Measurements from ENCODE around the gene TRAF2. TPM values are rescaled to one million over a fixed set of nuclear protein-coding genes. Genes with fewer than 3 reads are reported as not detected.

Gene TRAF2
- total and polyA plus RNA-seq, 9 of the 15 experiments (the other 6 are each of a cell fraction or from before 2014, with no cell fraction given) = 0.24 to 45.2 (median 18.0) TPM

- TF ChIP-seq NR2F6 (CRISPR knock-in tag; IDR thresholded peaks at IDR 0.05) = no peak
- no peak for TF ChIP-seq BCL6 (CRISPR knock-in tag; IDR thresholded peaks at IDR 0.05)
- TF ChIP-seq BHLHE40 (IDR thresholded peaks at IDR 0.05; ENCODE audit: low read length) = 0 out of 2 replicates have a peak, but pooled peaks have one; percentile 23
Measured at GRCh38 chr9:136965771-136966484, 79.6 kb downstream of the TRAF2 start (continued).

- ChIA-PET CTCF (ENCODE audit: low intra/inter-chr PET ratio) (no interaction called here), POLR2A (interaction anchor here (0.7 kb wide), 1 partner anchor 29 kb away, joined by 3 read pairs; no protein-coding TSS in a partner anchor)
- Histone ChIP-seq H3K36me3 (ENCODE audit: control insufficient read depth, insufficient read depth, low read length) (no peaks in the 10 kb centered on the region), H3K4me3 (no peak overlapping the region), H3K9me1 (ENCODE audit: control insufficient read depth, insufficient read depth, low read length) (no peaks in the 10 kb centered on the region), H3K27me3 (ENCODE audit: control insufficient read depth in 2 of 2, insufficient read depth in 2 of 2, low read length in 2 of 2) (no peaks in the 10 kb centered on the region), H3K79me2 (ENCODE audit: control insufficient read depth, insufficient read depth, low read length) (no peaks in the 10 kb centered on the region), H3K4me2 (ENCODE audit: insufficient read depth, low read length) (no peak overlapping the region), H3K27ac (ENCODE audit: extremely low read depth, low read depth, low read length) (no peak overlapping the region), H3K9me3 (replicated peaks; ENCODE audit: control insufficient read depth, insufficient read depth, low read depth, low read length) (no peaks in the 10 kb centered on the region), H3K4me1 (replicated peaks in 1 of 2; ENCODE audit: control insufficient read depth in 2 of 2, insufficient read depth in 2 of 2, low read length in 2 of 2) (peaks cover 20 to 76% of the 10 kb centered on the region in 2 experiments; a peak in 4 of 5 replicates), H4K20me1 (replicated peaks; ENCODE audit: control insufficient read depth, insufficient read depth, low read length) (no peaks in the 10 kb centered on the region), H2AFZ (ENCODE audit: low read depth, low read length) (no peak overlapping the region), H3K9ac (ENCODE audit: insufficient read depth in 1 of 2, low read depth in 2 of 2, low read length in 2 of 2) (peak overlapping the region in 1 of 2 experiments; percentile 58; a peak in 2 of 4 replicates)
- DNase-seq (ENCODE audit: extremely low read depth in 1 of 4, low spot score in 3 of 4) = no peak
- ATAC-seq = no peak
- 62% methylated on average over 6 of the region's 17 CpGs for WGBS (ENCODE audit: insufficient coverage, low coverage, missing lambda C conversion rate)
- intact Hi-C loops (cut with micrococcal nuclease) (no loop called here), in situ Hi-C loops (cut with MboI) (no loop called here)
- FAIRE-seq = no peak
- no TSS peak for BruUV-seq (replicated peaks)
- no peak for TF ChIP-seq FIP1L1 (IDR thresholded peaks at IDR 0.05; ENCODE audit: low read depth, low read length, poor library complexity, severe bottlenecking)
- no peak for TF ChIP-seq RBM25 (IDR thresholded peaks at IDR 0.05; ENCODE audit: low read depth, low read length, severe bottlenecking)
- TF ChIP-seq ZNF57 (CRISPR knock-in tag; IDR thresholded peaks at IDR 0.05) = no peak
- TF ChIP-seq ATF4 (CRISPR knock-in tag; IDR thresholded peaks at IDR 0.05) = no peak
- TF ChIP-seq MAFK (IDR thresholded peaks at IDR 0.05; ENCODE audit: low read length) = no peak
- TF ChIP-seq NR4A1 (CRISPR knock-in tag; IDR thresholded peaks at IDR 0.05) = no peak
- no peak for TF ChIP-seq NR4A1 (tag; IDR thresholded peaks at IDR 0.05)
- no peak for TF ChIP-seq ZC3H11A (IDR thresholded peaks at IDR 0.05; ENCODE audit: low read depth, low read length)
- no peak for TF ChIP-seq ZNF146 (CRISPR knock-in tag; IDR thresholded peaks at IDR 0.05; ENCODE audit: unreplicated experiment)
- TF ChIP-seq TEAD1 (CRISPR knock-in tag; IDR thresholded peaks at IDR 0.05) = no peak
- TF ChIP-seq ARHGAP35 (IDR thresholded peaks at IDR 0.05; ENCODE audit: partially characterized antibody) = no peak
- no peak for TF ChIP-seq MIER1 (IDR thresholded peaks at IDR 0.05; ENCODE audit: low read depth)
- TF ChIP-seq ZNF12 (CRISPR knock-in tag; IDR thresholded peaks at IDR 0.05) = no peak
- no peak for TF ChIP-seq KLF1 (tag; IDR thresholded peaks at IDR 0.05)
- no peak for TF ChIP-seq HDAC3 (IDR thresholded peaks at IDR 0.05; ENCODE audit: borderline replicate concordance, partially characterized antibody)
- TF ChIP-seq NRF1 (conservative IDR thresholded peaks at IDR 0.05 in 1 of 2, IDR thresholded peaks at IDR 0.05 in 1 of 2) = no peak
- no peak for TF ChIP-seq L3MBTL2 (IDR thresholded peaks at IDR 0.05)
- TF ChIP-seq MAZ (CRISPR knock-in tag; conservative IDR thresholded peaks at IDR 0.05 in 1 of 2, IDR thresholded peaks at IDR 0.05 in 1 of 2) = no peak
Measured at GRCh38 chr9:136968333-136969127, 82.2 kb downstream of the TRAF2 start.
